Fibroblast of the aortic adventitia (primary cell): ENCODE data around the gene PARP8. TPM values are rescaled to one million over a fixed set of nuclear protein-coding genes. Genes with fewer than 3 reads are reported as not detected.
"Not testable (repeated sequence)": the region's sequence is repeated elsewhere in the genome, so short reads cannot be mapped to it uniquely, and the experiment has no call there.

Source experiments
- DNase-seq: peaks from one replicate; pipeline ENCODE4 v3.0.0-alpha.2; 2010; ENCODE audit warnings: low read depth
- H3K4me3 ChIP-seq: 2 replicates; pipeline ENCODE4 v1.5.1; 2011; ENCODE audit warnings: low read depth, mild to moderate bottlenecking, control low read depth, low read length, moderate library complexity
- total RNA-seq: library from RNA; depleted of rRNA; stranded (reverse); fragments of >200 nt; gene quantifications from 2 replicates; pipeline ENCODE4 v1.2.3, GENCODE V29; 2012; ENCODE audit warnings: low replicate concordance
- TF ChIP-seq, protein P1 (sequence below): IDR thresholded peaks from 2 replicates; pipeline ENCODE4 v1.5.1; 2011; ENCODE audit warnings: mild to moderate bottlenecking, low read length, control low read depth, inconsistent platforms; ENCODE audit not compliant: insufficient read depth

The PARP8 gene
- total RNA-seq, 1 donor = 20.1 TPM

GRCh38 chr5:50794812-50795211, 128.4 kb downstream of the PARP8 start:
- H3K4me3 ChIP-seq = no peak overlapping the region
- no peak for DNase-seq
- TF ChIP-seq, protein P1, sequence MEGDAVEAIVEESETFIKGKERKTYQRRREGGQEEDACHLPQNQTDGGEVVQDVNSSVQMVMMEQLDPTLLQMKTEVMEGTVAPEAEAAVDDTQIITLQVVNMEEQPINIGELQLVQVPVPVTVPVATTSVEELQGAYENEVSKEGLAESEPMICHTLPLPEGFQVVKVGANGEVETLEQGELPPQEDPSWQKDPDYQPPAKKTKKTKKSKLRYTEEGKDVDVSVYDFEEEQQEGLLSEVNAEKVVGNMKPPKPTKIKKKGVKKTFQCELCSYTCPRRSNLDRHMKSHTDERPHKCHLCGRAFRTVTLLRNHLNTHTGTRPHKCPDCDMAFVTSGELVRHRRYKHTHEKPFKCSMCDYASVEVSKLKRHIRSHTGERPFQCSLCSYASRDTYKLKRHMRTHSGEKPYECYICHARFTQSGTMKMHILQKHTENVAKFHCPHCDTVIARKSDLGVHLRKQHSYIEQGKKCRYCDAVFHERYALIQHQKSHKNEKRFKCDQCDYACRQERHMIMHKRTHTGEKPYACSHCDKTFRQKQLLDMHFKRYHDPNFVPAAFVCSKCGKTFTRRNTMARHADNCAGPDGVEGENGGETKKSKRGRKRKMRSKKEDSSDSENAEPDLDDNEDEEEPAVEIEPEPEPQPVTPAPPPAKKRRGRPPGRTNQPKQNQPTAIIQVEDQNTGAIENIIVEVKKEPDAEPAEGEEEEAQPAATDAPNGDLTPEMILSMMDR = no peak

DNA sequence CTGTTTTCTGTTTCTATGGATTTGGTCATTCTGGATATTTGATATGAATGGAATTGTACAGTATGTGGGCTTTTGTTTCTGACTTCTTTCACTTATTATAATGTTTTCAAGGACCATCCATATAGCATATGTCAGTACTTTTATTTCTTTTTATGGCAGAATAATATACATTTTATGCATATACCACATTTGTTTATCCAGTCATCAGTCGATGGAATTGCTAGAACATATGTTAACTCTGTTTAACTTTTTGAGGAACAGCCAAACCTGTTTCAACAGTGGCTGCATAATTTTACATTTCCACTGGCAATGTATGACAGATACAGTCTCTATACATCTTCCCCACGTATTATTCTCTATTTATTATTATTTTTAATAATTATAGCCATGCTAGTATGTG, 131.6 kb downstream of the PARP8 start:
- DNase-seq = no peak
- TF ChIP-seq, protein P1 = no peak
- no peak overlapping the region for H3K4me3 ChIP-seq

- TF ChIP-seq, protein P1 = no peak
- DNase-seq = no peak
- H3K4me3 ChIP-seq = no peak overlapping the region
These were observed 133.2 kb downstream of the PARP8 start for GRCh38 chr5:50799596-50799995.

DNA sequence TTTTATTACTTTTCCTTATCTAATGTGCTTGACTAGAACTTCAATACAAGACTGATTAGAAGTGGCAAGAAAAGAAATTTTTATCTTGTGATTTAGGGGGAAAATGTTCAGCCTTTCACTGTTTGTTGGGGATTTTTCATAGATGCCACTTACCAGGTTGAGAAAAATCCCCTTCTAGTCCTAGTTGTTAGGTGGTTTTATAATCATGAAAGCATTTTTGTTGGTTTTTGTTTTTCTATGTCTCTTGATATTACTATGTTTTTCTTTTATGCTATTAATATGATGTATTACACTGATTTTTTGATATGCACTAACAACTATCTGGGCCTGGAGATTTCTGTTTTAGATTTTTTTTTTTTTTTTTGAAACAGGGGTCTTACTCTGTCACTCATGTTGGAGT, 134.0 kb downstream of the PARP8 start:
- TF ChIP-seq, protein P1 = no peak
- no peak for DNase-seq
- H3K4me3 ChIP-seq = no peak overlapping the region

GRCh38 chr5:50807661-50808060, 141.2 kb downstream of the PARP8 start:
- DNase-seq = peak; percentile 2
- TF ChIP-seq, protein P1 = no peak
- H3K4me3 ChIP-seq = no peak overlapping the region

GRCh38 chr5:50808406-50808805, 142.0 kb downstream of the PARP8 start:
- TF ChIP-seq, protein P1 = no peak
- no peak for DNase-seq
- no peak overlapping the region for H3K4me3 ChIP-seq

- DNase-seq, H3K4me3 ChIP-seq: not testable (repeated sequence)
These were observed 145.3 kb downstream of the PARP8 start for GRCh38 chr5:50811746-50812145.
